GM18517 (cell line): ENCODE data around the gene TGM6.
"Not testable (repeated sequence)": the region's sequence is repeated elsewhere in the genome, so short reads cannot be mapped to it uniquely, and the experiment has no call there.

Experiments
- ATAC-seq: cut with Tn5 transposase; IDR thresholded peaks from one replicate; pipeline ENCODE4 v1.9.1; 2021; ENCODE audit warnings: mild to moderate bottlenecking, moderate library complexity; ENCODE audit not compliant: unreplicated experiment

Gene TGM6

GRCh38 chr20:2397595-2398145 lies 17.0 kb downstream of the TGM6 start:
- ATAC-seq = no peak

- ATAC-seq = no peak
Observed at GRCh38 chr20:2398449-2398848, 17.7 kb downstream of the TGM6 start.

- ATAC-seq = no peak
Observed at GRCh38 chr20:2399390-2399789, 18.7 kb downstream of the TGM6 start.

GRCh38 chr20:2400290-2400689 lies 19.6 kb downstream of the TGM6 start:
- no peak for ATAC-seq

- no peak for ATAC-seq
Observed at GRCh38 chr20:2401527-2401926, 20.8 kb downstream of the TGM6 start.

- no peak for ATAC-seq
Observed at GRCh38 chr20:2402271-2402980, 21.7 kb downstream of the TGM6 start.

- ATAC-seq = no peak
Observed at GRCh38 chr20:2403291-2404052, 22.8 kb downstream of the TGM6 start.

- no peak for ATAC-seq
Observed at GRCh38 chr20:2405693-2406065, 25.0 kb downstream of the TGM6 start.

- ATAC-seq = not testable (repeated sequence)
Observed at GRCh38 chr20:2407355-2407754, 26.7 kb downstream of the TGM6 start.

GRCh38 chr20:2408111-2408510 lies 27.4 kb downstream of the TGM6 start:
- no peak for ATAC-seq

GRCh38 chr20:2416541-2417212 lies 36.0 kb downstream of the TGM6 start:
- no peak for ATAC-seq

- ATAC-seq = no peak
Observed at GRCh38 chr20:2417213-2417541, 36.5 kb downstream of the TGM6 start.

- ATAC-seq = no peak
Observed at GRCh38 chr20:2418388-2418787, 37.7 kb downstream of the TGM6 start.

- no peak for ATAC-seq
Observed at GRCh38 chr20:2420510-2420909, 39.8 kb downstream of the TGM6 start.

GRCh38 chr20:2421247-2421646 lies 40.5 kb downstream of the TGM6 start:
- ATAC-seq = no peak

- no peak for ATAC-seq
Observed at GRCh38 chr20:2429051-2429450, 48.4 kb downstream of the TGM6 start.

GRCh38 chr20:2430538-2430937 lies 49.8 kb downstream of the TGM6 start:
- ATAC-seq = no peak

GRCh38 chr20:2431185-2431584 lies 50.5 kb downstream of the TGM6 start:
- ATAC-seq = no peak

GRCh38 chr20:2446845-2447244 lies 66.1 kb downstream of the TGM6 start:
- ATAC-seq = no peak

- no peak for ATAC-seq
Observed at GRCh38 chr20:2449386-2449785, 68.7 kb downstream of the TGM6 start.

- ATAC-seq = no peak
Observed at GRCh38 chr20:2451422-2451821, 70.7 kb downstream of the TGM6 start.
